ENCODE data around the gene RGS12.

The RGS12 gene

GRCh38 chr4:3285558-3286334, 7.1 kb upstream of the RGS12 start:
- Histone ChIP-seq H3K4me3 (no peak overlapping the region), H3K36me3 (ENCODE audit: insufficient read depth, low read length) (no peaks in the 10 kb centered on the region), H3K27ac (no peak overlapping the region), H3K9me3 (ENCODE audit: low read depth, low read length) (no peaks in the 10 kb centered on the region), H3K9ac (ENCODE audit: insufficient read length) (no peak overlapping the region)
- TF ChIP-seq FOXP2 (optimal IDR thresholded peaks at IDR 0.05; ENCODE audit: control extremely low read depth, extremely low read length, insufficient read depth) (no peak), POLR2AphosphoS5 (IDR thresholded peaks at IDR 0.05; ENCODE audit: borderline replicate concordance, low read depth, low read length) (no peak), EZH2 (IDR thresholded peaks at IDR 0.05) (no peak)
- no peak for DNase-seq (ENCODE audit: low read depth, low spot score)

GRCh38 chr4:3286335-3287175, 6.3 kb upstream of the RGS12 start:
- Histone ChIP-seq H3K4me3 (no peak overlapping the region), H3K27ac (no peak overlapping the region), H3K9ac (ENCODE audit: insufficient read length) (no peak overlapping the region), H3K36me3 (ENCODE audit: insufficient read depth, low read length) (no peaks in the 10 kb centered on the region), H3K9me3 (ENCODE audit: low read depth, low read length) (no peaks in the 10 kb centered on the region)
- no peak for DNase-seq (ENCODE audit: low read depth, low spot score)
- TF ChIP-seq POLR2AphosphoS5 (IDR thresholded peaks at IDR 0.05; ENCODE audit: borderline replicate concordance, low read depth, low read length), result no peak
- TF ChIP-seq EZH2 (IDR thresholded peaks at IDR 0.05), result no peak

- no peak for DNase-seq (ENCODE audit: low read depth, low spot score)
- Histone ChIP-seq H3K27ac (no peak overlapping the region), H3K9me3 (ENCODE audit: low read depth, low read length) (no peaks in the 10 kb centered on the region), H3K9ac (ENCODE audit: insufficient read length) (no peak overlapping the region), H3K36me3 (ENCODE audit: insufficient read depth, low read length) (no peaks in the 10 kb centered on the region), H3K4me3 (no peak overlapping the region)
- TF ChIP-seq FOXP2 (optimal IDR thresholded peaks at IDR 0.05; ENCODE audit: control extremely low read depth, extremely low read length, insufficient read depth) (no peak), EZH2 (IDR thresholded peaks at IDR 0.05) (no peak), POLR2AphosphoS5 (IDR thresholded peaks at IDR 0.05; ENCODE audit: borderline replicate concordance, low read depth, low read length) (no peak)
Observed at GRCh38 chr4:3287271-3287971, 5.4 kb upstream of the RGS12 start.

GRCh38 chr4:3287972-3288570, 4.8 kb upstream of the RGS12 start:
- Histone ChIP-seq H3K4me3 (no peak overlapping the region), H3K36me3 (ENCODE audit: insufficient read depth, low read length) (no peaks in the 10 kb centered on the region), H3K9ac (ENCODE audit: insufficient read length) (no peak overlapping the region), H3K27ac (no peak overlapping the region), H3K9me3 (ENCODE audit: low read depth, low read length) (no peaks in the 10 kb centered on the region)
- TF ChIP-seq FOXP2 (optimal IDR thresholded peaks at IDR 0.05; ENCODE audit: control extremely low read depth, extremely low read length, insufficient read depth), result no peak
- TF ChIP-seq EZH2 (IDR thresholded peaks at IDR 0.05), result no peak
- TF ChIP-seq POLR2AphosphoS5 (IDR thresholded peaks at IDR 0.05; ENCODE audit: borderline replicate concordance, low read depth, low read length), result no peak
- DNase-seq (ENCODE audit: low read depth, low spot score), result no peak

GRCh38 chr4:3288571-3289094, 4.2 kb upstream of the RGS12 start:
- no peak overlapping the region for H3K27ac ChIP-seq
- H3K9me3 ChIP-seq (ENCODE audit: low read depth, low read length), result no peaks in the 10 kb centered on the region
- H3K4me3 ChIP-seq, result no peak overlapping the region
- no peak for DNase-seq (ENCODE audit: low read depth, low spot score)
- no peak overlapping the region for H3K9ac ChIP-seq (ENCODE audit: insufficient read length)
- TF ChIP-seq EZH2 (IDR thresholded peaks at IDR 0.05) (no peak), POLR2AphosphoS5 (IDR thresholded peaks at IDR 0.05; ENCODE audit: borderline replicate concordance, low read depth, low read length) (no peak), FOXP2 (optimal IDR thresholded peaks at IDR 0.05; ENCODE audit: control extremely low read depth, extremely low read length, insufficient read depth) (no peak)
- no peaks in the 10 kb centered on the region for H3K36me3 ChIP-seq (ENCODE audit: insufficient read depth, low read length)

- H3K9me3 ChIP-seq (ENCODE audit: low read depth, low read length), result no peaks in the 10 kb centered on the region
- no peak for DNase-seq (ENCODE audit: low read depth, low spot score)
- H3K4me3 ChIP-seq, result no peak overlapping the region
- no peak overlapping the region for H3K9ac ChIP-seq (ENCODE audit: insufficient read length)
- TF ChIP-seq FOXP2 (optimal IDR thresholded peaks at IDR 0.05; ENCODE audit: control extremely low read depth, extremely low read length, insufficient read depth) (no peak), EZH2 (IDR thresholded peaks at IDR 0.05) (no peak), POLR2AphosphoS5 (IDR thresholded peaks at IDR 0.05; ENCODE audit: borderline replicate concordance, low read depth, low read length) (no peak)
- no peaks in the 10 kb centered on the region for H3K36me3 ChIP-seq (ENCODE audit: insufficient read depth, low read length)
- H3K27ac ChIP-seq, result no peak overlapping the region
Observed at GRCh38 chr4:3290476-3290875, 2.3 kb upstream of the RGS12 start.

- TF ChIP-seq POLR2AphosphoS5 (IDR thresholded peaks at IDR 0.05; ENCODE audit: borderline replicate concordance, low read depth, low read length) (no peak), FOXP2 (optimal IDR thresholded peaks at IDR 0.05; ENCODE audit: control extremely low read depth, extremely low read length, insufficient read depth) (no peak), EZH2 (IDR thresholded peaks at IDR 0.05) (no peak)
Observed at GRCh38 chr4:3290889-3291321, 1.9 kb upstream of the RGS12 start.

More at GRCh38 chr4:3290889-3291321, 1.9 kb upstream of the RGS12 start:
- no peaks in the 10 kb centered on the region for H3K9me3 ChIP-seq (ENCODE audit: low read depth, low read length)
- no peak overlapping the region for H3K4me3 ChIP-seq
- H3K36me3 ChIP-seq (ENCODE audit: insufficient read depth, low read length), result no peaks in the 10 kb centered on the region
- H3K9ac ChIP-seq (ENCODE audit: insufficient read length), result no peak overlapping the region
- no peak overlapping the region for H3K27ac ChIP-seq
- no peak for DNase-seq (ENCODE audit: low read depth, low spot score)

All from SK-N-MC (cell line).